OCI-LY7 (cell line): ENCODE data around the gene GNAQ. TPM values are rescaled to one million over a fixed set of nuclear protein-coding genes. Genes with fewer than 3 reads are reported as not detected.

Source experiments
- BruUV-seq: library from RNA; stranded (reverse); fragments of 400-500 nt; replicated peaks from 2 replicates; lab custom pipeline; 2021; lab: Mats Ljungman, UMichigan
- CTCF ChIA-PET: fragments of 300-600 bp; sonication (Branson Sonifier 250); formaldehyde crosslinking; loops from one replicate; lab custom pipeline; 2022; ENCODE audit warnings: antibody characterized with exemption; ENCODE audit not compliant: unreplicated experiment; lab: Charles Lee
- POLR2A ChIA-PET: fragments of 300-600 bp; sonication (Branson Sonifier 250); formaldehyde crosslinking; loops from one replicate; lab custom pipeline; 2022; ENCODE audit warnings: antibody characterized with exemption; lab: Charles Lee
- DNase-seq: peaks from one replicate; pipeline ENCODE4 v3.0.0-alpha.2; 2015; ENCODE audit warnings: low spot score
- H2AFZ ChIP-seq: fragments of 200-600 bp; sonication (generic), shearing (Covaris generic); 2 replicates; pipeline ENCODE4 v1.6.1; 2014; ENCODE audit warnings: mild to moderate bottlenecking, antibody characterized with exemption, low read length, moderate library complexity
- H3K27ac ChIP-seq: fragments of 200-600 bp; sonication (generic); 2 replicates; pipeline ENCODE4 v1.5.1; 2014; ENCODE audit warnings: mixed run types, low read depth, mild to moderate bottlenecking, moderate library complexity, low read length, inconsistent platforms; ENCODE audit not compliant: poor library complexity, severe bottlenecking
- H3K36me3 ChIP-seq: fragments of 200-600 bp; sonication (generic); 2 replicates; pipeline ENCODE4 v1.6.1; 2014; ENCODE audit warnings: mild to moderate bottlenecking, antibody characterized with exemption, low read length, moderate library complexity, mixed read lengths; ENCODE audit not compliant: insufficient read depth
- H3K4me1 ChIP-seq: fragments of 200-600 bp; sonication (generic); 2 replicates; pipeline ENCODE4 v1.5.1; 2014; ENCODE audit warnings: mild to moderate bottlenecking, low read length; ENCODE audit not compliant: insufficient read depth, poor library complexity, severe bottlenecking
- H3K4me2 ChIP-seq: fragments of 200-600 bp; sonication (generic); 2 replicates; pipeline ENCODE4 v1.6.1; 2014; ENCODE audit warnings: mild to moderate bottlenecking, low read length
- H3K4me3 ChIP-seq: fragments of 200-600 bp; sonication (generic); 2 replicates; pipeline ENCODE4 v1.5.1; 2014; ENCODE audit warnings: mild to moderate bottlenecking, low read depth, low read length; ENCODE audit not compliant: poor library complexity, severe bottlenecking
- H3K79me2 ChIP-seq: fragments of 200-600 bp; sonication (generic); 2 replicates; pipeline ENCODE4 v1.6.1; 2016; ENCODE audit warnings: low read depth, mild to moderate bottlenecking, low read length, moderate library complexity, mixed read lengths; ENCODE audit not compliant: insufficient read depth
- H3K9me2 ChIP-seq: fragments of 200-600 bp; sonication (generic); 2 replicates; pipeline ENCODE4 v1.6.1; 2016; ENCODE audit warnings: mild to moderate bottlenecking, low read length, mixed read lengths; ENCODE audit not compliant: insufficient read depth
- H3K9me3 ChIP-seq: fragments of 200-600 bp; sonication (generic); 2 replicates; pipeline ENCODE4 v1.6.1; 2014; ENCODE audit warnings: mild to moderate bottlenecking, mixed run types, low read length, mixed read lengths
- H4K20me1 ChIP-seq: fragments of 200-600 bp; sonication (generic); 2 replicates; pipeline ENCODE4 v1.6.1; 2014; ENCODE audit warnings: mild to moderate bottlenecking, antibody characterized with exemption, low read length, moderate library complexity, mixed read lengths; ENCODE audit not compliant: insufficient read depth
- EZH2phosphoT487 ChIP-seq: fragments of 200-600 bp; sonication (generic); IDR thresholded peaks from 2 replicates; pipeline ENCODE4 v1.6.1; 2018; ENCODE audit warnings: low read depth, borderline replicate concordance, mild to moderate bottlenecking, mixed run types, antibody characterized with exemption, low read length, moderate library complexity, mixed read lengths
- intact Hi-C: fragments of 100-400 bp; cut with micrococcal nuclease; formaldehyde crosslinking; loops from one replicate; pipeline ENCODE4 v1.10.0; 2022; ENCODE audit not compliant: unreplicated experiment
- total RNA-seq, 2 experiments: library from RNA; depleted of rRNA in 1 of 2; stranded (reverse); fragments of >200 nt in 1 of 2; shearing (Covaris generic) in 1 of 2; gene quantifications; 2 replicates each; pipeline ENCODE4 v1.2.3, GENCODE V29; 2014 to 2022
- TF ChIP-seq, protein P1 (sequence below): fragments of 200-600 bp; sonication (generic); conservative IDR thresholded peaks from 2 replicates; pipeline ENCODE4 v1.5.1; 2014; ENCODE audit warnings: mild to moderate bottlenecking, antibody characterized with exemption, low read length, moderate library complexity, mixed read lengths

Gene GNAQ
- total RNA-seq, 2 experiments from 2014 or later = not detected

DNA sequence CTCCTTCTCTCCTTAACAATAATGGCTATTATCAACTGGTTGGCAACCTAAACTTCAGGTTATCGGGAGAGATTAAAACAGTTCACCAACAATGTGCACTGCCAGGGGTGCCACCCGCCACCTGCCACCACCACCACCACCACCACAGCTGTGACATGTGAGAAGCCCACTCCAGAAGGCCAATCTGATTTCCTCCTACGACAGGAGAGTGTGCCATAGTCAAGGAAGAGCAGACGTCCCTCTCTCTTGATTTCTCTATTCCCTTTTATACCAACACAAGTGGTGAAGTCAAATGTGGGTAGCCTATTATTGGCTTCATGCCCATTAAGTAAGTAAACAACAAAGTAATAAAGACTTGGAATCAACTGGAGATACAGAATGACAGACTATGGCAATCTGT lies 22.4 kb downstream of the GNAQ start:
- Histone ChIP-seq H3K36me3 (no peaks in the 10 kb centered on the region), H3K79me2 (no peaks in the 10 kb centered on the region), H4K20me1 (no peaks in the 10 kb centered on the region), H2AFZ (no peak overlapping the region), H3K27ac (no peak overlapping the region), H3K4me1 (no peaks in the 10 kb centered on the region), H3K9me2 (no peaks in the 10 kb centered on the region), H3K4me2 (no peak overlapping the region), H3K4me3 (no peak overlapping the region), H3K9me3 (no peaks in the 10 kb centered on the region)
- TF ChIP-seq, protein P1, sequence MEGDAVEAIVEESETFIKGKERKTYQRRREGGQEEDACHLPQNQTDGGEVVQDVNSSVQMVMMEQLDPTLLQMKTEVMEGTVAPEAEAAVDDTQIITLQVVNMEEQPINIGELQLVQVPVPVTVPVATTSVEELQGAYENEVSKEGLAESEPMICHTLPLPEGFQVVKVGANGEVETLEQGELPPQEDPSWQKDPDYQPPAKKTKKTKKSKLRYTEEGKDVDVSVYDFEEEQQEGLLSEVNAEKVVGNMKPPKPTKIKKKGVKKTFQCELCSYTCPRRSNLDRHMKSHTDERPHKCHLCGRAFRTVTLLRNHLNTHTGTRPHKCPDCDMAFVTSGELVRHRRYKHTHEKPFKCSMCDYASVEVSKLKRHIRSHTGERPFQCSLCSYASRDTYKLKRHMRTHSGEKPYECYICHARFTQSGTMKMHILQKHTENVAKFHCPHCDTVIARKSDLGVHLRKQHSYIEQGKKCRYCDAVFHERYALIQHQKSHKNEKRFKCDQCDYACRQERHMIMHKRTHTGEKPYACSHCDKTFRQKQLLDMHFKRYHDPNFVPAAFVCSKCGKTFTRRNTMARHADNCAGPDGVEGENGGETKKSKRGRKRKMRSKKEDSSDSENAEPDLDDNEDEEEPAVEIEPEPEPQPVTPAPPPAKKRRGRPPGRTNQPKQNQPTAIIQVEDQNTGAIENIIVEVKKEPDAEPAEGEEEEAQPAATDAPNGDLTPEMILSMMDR = no peak
- TF ChIP-seq EZH2phosphoT487 = no peak
- ChIA-PET CTCF (no interaction called here), POLR2A (no interaction called here)
- BruUV-seq = no TSS peak
- intact Hi-C loops = no loop called here
- no peak for DNase-seq

DNA sequence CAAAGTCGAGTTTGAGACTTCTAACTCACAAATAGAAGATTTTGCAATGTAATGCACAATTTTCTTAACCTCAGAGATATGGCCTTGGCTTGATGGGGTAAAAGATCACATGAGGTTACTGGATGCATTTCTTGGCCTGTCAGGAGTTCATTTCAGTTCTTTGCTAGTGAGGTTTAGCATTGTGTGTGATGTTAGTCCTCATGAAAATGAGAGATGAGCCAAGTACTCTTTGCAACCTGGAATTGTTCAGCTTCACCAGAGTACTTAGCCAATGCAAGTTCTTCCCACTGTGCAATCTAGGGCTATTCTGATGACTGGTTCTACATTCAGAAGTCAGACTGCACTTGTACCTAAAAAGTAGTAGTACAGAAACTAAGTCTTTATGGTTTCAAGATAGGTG lies 24.9 kb downstream of the GNAQ start:
- Histone ChIP-seq H3K27ac (no peak overlapping the region), H3K4me3 (no peak overlapping the region), H3K4me2 (no peak overlapping the region), H3K36me3 (no peaks in the 10 kb centered on the region), H3K79me2 (no peaks in the 10 kb centered on the region), H3K9me3 (no peaks in the 10 kb centered on the region), H4K20me1 (no peaks in the 10 kb centered on the region), H3K4me1 (no peaks in the 10 kb centered on the region), H3K9me2 (no peaks in the 10 kb centered on the region), H2AFZ (no peak overlapping the region)
- no peak for TF ChIP-seq EZH2phosphoT487
- TF ChIP-seq, protein P1 = no peak
- intact Hi-C loops = no loop called here
- no peak for DNase-seq
- ChIA-PET CTCF (no interaction called here), POLR2A (interaction anchor here (1.0 kb wide), 1 partner anchor 29 kb away, joined by 3 read pairs; no protein-coding TSS in a partner anchor)
- no TSS peak for BruUV-seq

DNA sequence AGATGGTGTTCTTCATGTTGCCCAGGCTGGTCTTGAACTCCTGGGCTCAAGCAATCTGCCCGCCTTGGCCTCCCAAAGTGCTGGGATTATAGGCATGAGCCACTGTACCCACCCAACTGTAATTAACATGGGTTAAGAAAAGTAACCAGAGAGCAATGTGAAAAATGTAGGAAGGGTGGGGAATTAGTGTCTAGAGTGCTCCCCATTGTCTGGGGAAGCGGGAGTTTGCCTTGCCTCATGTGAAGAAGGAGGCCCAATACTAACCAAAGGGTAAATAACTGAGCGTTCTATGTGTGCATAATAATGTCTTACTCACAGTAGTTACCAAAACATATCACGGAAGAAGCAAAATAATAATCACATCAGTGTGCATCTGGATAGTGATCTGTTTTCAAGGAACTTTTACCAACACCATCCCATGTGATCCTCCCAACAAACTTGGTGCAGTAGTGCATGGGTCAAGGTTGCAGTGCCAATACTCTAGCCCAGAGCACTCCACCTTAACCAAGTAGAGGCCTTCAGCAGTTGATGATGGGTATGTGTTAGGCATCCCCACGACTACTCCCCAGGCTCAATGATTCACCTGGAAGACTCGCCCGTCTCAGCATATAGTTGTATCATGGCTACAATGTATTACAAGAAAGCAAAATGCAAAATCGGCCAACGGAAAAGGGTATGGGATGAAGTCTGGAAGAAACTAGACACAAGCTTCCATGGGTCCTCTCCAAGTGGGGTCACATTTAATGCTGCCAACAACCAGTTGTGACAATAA lies 26.2 kb downstream of the GNAQ start:
- Histone ChIP-seq H3K9me3 (no peaks in the 10 kb centered on the region), H3K9me2 (no peaks in the 10 kb centered on the region), H3K4me1 (no peaks in the 10 kb centered on the region), H3K4me2 (no peak overlapping the region), H3K27ac (no peak overlapping the region), H3K36me3 (no peaks in the 10 kb centered on the region), H3K4me3 (no peak overlapping the region), H2AFZ (no peak overlapping the region), H3K79me2 (no peaks in the 10 kb centered on the region), H4K20me1 (no peaks in the 10 kb centered on the region)
- intact Hi-C loops = no loop called here
- no peak for TF ChIP-seq EZH2phosphoT487
- TF ChIP-seq, protein P1 = no peak
- ChIA-PET CTCF (no interaction called here), POLR2A (no interaction called here)
- no peak for DNase-seq
- BruUV-seq = no TSS peak
